GM21381 (cell line): ENCODE results near the gene DDX17.

ENCODE experiments used
- ATAC-seq: cut with Tn5 transposase; IDR thresholded peaks from one replicate; pipeline ENCODE4 v1.9.1; 2021; ENCODE audit warnings: mild to moderate bottlenecking, moderate library complexity; ENCODE audit not compliant: unreplicated experiment

The DDX17 gene

GRCh38 chr22:38506118-38506962 is at the start of gene DDX17:
TSS of gene DDX17 (minus strand) at chr22:38506311.
- ATAC-seq: peak; percentile 79

GRCh38 chr22:38554281-38554680 is 48.2 kb upstream of the DDX17 start:
- no peak for ATAC-seq

GRCh38 chr22:38549101-38549894 is 43.2 kb upstream of the DDX17 start:
- ATAC-seq: no peak

GRCh38 chr22:38540701-38541100 is 34.6 kb upstream of the DDX17 start:
- no peak for ATAC-seq

GRCh38 chr22:38531251-38531938 is 25.3 kb upstream of the DDX17 start:
- ATAC-seq: no peak

- ATAC-seq: no peak
These were observed 18.3 kb upstream of the DDX17 start for GRCh38 chr22:38524429-38524828.

- no peak for ATAC-seq
These were observed 17.4 kb upstream of the DDX17 start for GRCh38 chr22:38523479-38523878.

- ATAC-seq: no peak
These were observed 16.9 kb upstream of the DDX17 start for GRCh38 chr22:38523029-38523428.

- ATAC-seq: no peak
These were observed 13.5 kb upstream of the DDX17 start for GRCh38 chr22:38519453-38520250.

- ATAC-seq: no peak
These were observed 12.5 kb upstream of the DDX17 start for GRCh38 chr22:38518620-38519019.

- ATAC-seq: no peak
These were observed 7.0 kb upstream of the DDX17 start for GRCh38 chr22:38513063-38513462.

GRCh38 chr22:38510416-38510970 is 4.4 kb upstream of the DDX17 start:
- ATAC-seq: no peak

- peak; percentile 26 for ATAC-seq
These were observed 482 bp downstream of the DDX17 start for GRCh38 chr22:38505541-38506117.

GRCh38 chr22:38504731-38505540 is 1.2 kb downstream of the DDX17 start:
- no peak for ATAC-seq

- ATAC-seq: no peak
These were observed 3.1 kb downstream of the DDX17 start for GRCh38 chr22:38503021-38503420.

- ATAC-seq: no peak
These were observed 4.1 kb downstream of the DDX17 start for GRCh38 chr22:38501797-38502672.

GRCh38 chr22:38497869-38498268 is 8.2 kb downstream of the DDX17 start:
- no peak for ATAC-seq

GRCh38 chr22:38494939-38495338 is 11.2 kb downstream of the DDX17 start:
- no peak for ATAC-seq
